ENCODE measurements around the gene CRABP2.

The CRABP2 gene

GRCh38 chr1:156705321-156705917, at the start of gene CRABP2:
Gene CRABP2 (minus strand): TSS chr1:156705583. CDS start chr1:156705446, 137 bp downstream.
- DNase-seq: no peak

- DNase-seq: no peak
Measured at GRCh38 chr1:156754219-156754618, 48.8 kb upstream of the CRABP2 start.

GRCh38 chr1:156752843-156753482, 47.6 kb upstream of the CRABP2 start:
- DNase-seq: no peak

- peak; percentile 99 for DNase-seq
Measured at GRCh38 chr1:156751757-156752481, 46.5 kb upstream of the CRABP2 start.

- no peak for DNase-seq
Measured at GRCh38 chr1:156751451-156751756, 46.0 kb upstream of the CRABP2 start, which contains the start of gene HDGF. Gene HDGF (minus strand): TSS chr1:156751675. CDS start chr1:156751429, 246 bp downstream.

- DNase-seq: peak; percentile 51
Measured at GRCh38 chr1:156750711-156751450, 45.5 kb upstream of the CRABP2 start.

GRCh38 chr1:156750191-156750672, 44.8 kb upstream of the CRABP2 start:
- peak; percentile 51 for DNase-seq

GRCh38 chr1:156749419-156750118, 44.2 kb upstream of the CRABP2 start:
- no peak for DNase-seq

GRCh38 chr1:156748670-156749418, 43.5 kb upstream of the CRABP2 start:
- peak; percentile 55 for DNase-seq

GRCh38 chr1:156747742-156748669, 42.6 kb upstream of the CRABP2 start:
- no peak for DNase-seq

- peak; percentile 66 for DNase-seq
Measured at GRCh38 chr1:156746728-156747631, 41.6 kb upstream of the CRABP2 start.

GRCh38 chr1:156746406-156746727, 41.0 kb upstream of the CRABP2 start:
- no peak for DNase-seq

- DNase-seq: no peak
Measured at GRCh38 chr1:156745881-156746280, 40.5 kb upstream of the CRABP2 start.

- no peak for DNase-seq
Measured at GRCh38 chr1:156744786-156745419, 39.5 kb upstream of the CRABP2 start.

- DNase-seq: no peak
Measured at GRCh38 chr1:156744344-156744743, 39.0 kb upstream of the CRABP2 start.

- no peak for DNase-seq
Measured at GRCh38 chr1:156743367-156744302, 38.3 kb upstream of the CRABP2 start.

GRCh38 chr1:156742801-156743200, 37.4 kb upstream of the CRABP2 start:
- DNase-seq: no peak

GRCh38 chr1:156742017-156742416, 36.6 kb upstream of the CRABP2 start:
- no peak for DNase-seq

All from activated CD4-positive, alpha-beta T cell treated with anti-CD3 and anti-CD28 coated beads, Interleukin-2, Interleukin-6, amounts not matched to agents 100 ng/mL and 50 ng/mL, durations not matched to agents 16 hours and 8 hours (primary cell).